ENCODE measurements around the gene CMIP.

DNA sequence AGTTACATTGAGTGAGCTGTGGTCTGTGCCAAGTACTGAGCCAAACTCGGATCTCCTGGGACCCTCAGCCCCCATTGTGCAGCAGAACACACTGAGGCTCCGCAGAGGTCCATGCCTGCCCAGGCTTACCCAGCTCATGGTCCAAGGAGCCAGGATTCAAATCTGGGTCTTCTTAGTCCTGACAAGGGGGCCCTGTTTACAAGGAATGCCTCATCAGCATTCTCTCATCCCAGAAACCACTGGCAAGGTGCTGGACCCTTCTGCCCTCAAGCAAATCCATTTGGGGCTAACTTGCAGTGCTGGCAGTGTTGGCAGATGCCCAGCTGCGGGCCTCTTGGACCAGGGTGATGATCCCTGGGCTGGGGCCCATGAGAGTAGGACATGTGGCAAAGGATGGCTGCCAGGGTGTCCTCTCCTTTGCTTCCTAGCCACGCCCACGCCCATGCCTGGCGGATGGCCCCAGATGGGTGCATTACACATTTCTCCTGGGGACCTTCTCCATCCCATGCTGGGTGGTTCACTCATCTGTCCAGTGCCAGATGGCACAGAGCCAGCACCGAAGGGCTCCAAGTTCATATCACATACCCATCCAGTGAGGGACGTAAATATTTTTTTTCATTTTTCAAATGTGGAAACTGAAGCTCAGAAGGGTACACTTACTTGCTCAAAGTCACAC lies 117.7 kb downstream of the CMIP start:
- TF ChIP-seq, protein P1, sequence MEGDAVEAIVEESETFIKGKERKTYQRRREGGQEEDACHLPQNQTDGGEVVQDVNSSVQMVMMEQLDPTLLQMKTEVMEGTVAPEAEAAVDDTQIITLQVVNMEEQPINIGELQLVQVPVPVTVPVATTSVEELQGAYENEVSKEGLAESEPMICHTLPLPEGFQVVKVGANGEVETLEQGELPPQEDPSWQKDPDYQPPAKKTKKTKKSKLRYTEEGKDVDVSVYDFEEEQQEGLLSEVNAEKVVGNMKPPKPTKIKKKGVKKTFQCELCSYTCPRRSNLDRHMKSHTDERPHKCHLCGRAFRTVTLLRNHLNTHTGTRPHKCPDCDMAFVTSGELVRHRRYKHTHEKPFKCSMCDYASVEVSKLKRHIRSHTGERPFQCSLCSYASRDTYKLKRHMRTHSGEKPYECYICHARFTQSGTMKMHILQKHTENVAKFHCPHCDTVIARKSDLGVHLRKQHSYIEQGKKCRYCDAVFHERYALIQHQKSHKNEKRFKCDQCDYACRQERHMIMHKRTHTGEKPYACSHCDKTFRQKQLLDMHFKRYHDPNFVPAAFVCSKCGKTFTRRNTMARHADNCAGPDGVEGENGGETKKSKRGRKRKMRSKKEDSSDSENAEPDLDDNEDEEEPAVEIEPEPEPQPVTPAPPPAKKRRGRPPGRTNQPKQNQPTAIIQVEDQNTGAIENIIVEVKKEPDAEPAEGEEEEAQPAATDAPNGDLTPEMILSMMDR (IDR thresholded peaks at IDR 0.05) = no peak
- TF ChIP-seq POLR2A (IDR thresholded peaks at IDR 0.05) = no peak

Measured in thyroid gland (tissue), 4 donors.